Neural cell (in vitro differentiated cells): Measurements from ENCODE around the gene CTSZ. TPM values are rescaled to one million over a fixed set of nuclear protein-coding genes. Genes with fewer than 3 reads are reported as not detected.

Experiments used
- H2AFZ ChIP-seq: fragments of 200-600, 300-800 bp; sonication (generic), shearing (Covaris generic); 2 replicates; pipeline ENCODE4 v1.6.0; 2014; ENCODE audit warnings: low read depth, mild to moderate bottlenecking, antibody characterized with exemption, low read length, moderate library complexity
- H3F3A ChIP-seq: fragments of 200-600 bp; shearing (Covaris generic); 2 replicates; pipeline ENCODE4 v1.6.1; 2016; ENCODE audit warnings: mild to moderate bottlenecking, moderate library complexity, mixed read lengths, antibody characterized with exemption, low read length; ENCODE audit not compliant: insufficient read depth, poor library complexity, severe bottlenecking
- H3K27ac ChIP-seq: fragments of 200-600, 300-800 bp; sonication (generic), shearing (Covaris generic); 2 replicates; pipeline ENCODE4 v1.5.1; 2014; ENCODE audit warnings: mild to moderate bottlenecking, low read length, moderate library complexity
- H3K27me3 ChIP-seq: fragments of 300-800, 200-600 bp; sonication (generic), shearing (Covaris generic); 2 replicates; pipeline ENCODE4 v1.6.0; 2014; ENCODE audit warnings: mild to moderate bottlenecking, low read depth, low read length, moderate library complexity; ENCODE audit not compliant: insufficient read depth
- H3K36me3 ChIP-seq: fragments of 300-800, 200-600 bp; sonication (generic), shearing (Covaris generic); 2 replicates; pipeline ENCODE4 v1.5.1; 2014; ENCODE audit warnings: mild to moderate bottlenecking, antibody characterized with exemption, low read length, moderate library complexity; ENCODE audit not compliant: insufficient read depth
- H3K4me2 ChIP-seq: fragments of 300-800, 200-600 bp; sonication (generic), shearing (Covaris generic); 2 replicates; pipeline ENCODE4 v1.6.0; 2014; ENCODE audit warnings: mild to moderate bottlenecking, low read length
- H3K4me3 ChIP-seq: fragments of 300-800, 200-600 bp; sonication (generic), shearing (Covaris generic); 2 replicates; pipeline ENCODE4 v1.5.1; 2014; ENCODE audit warnings: mild to moderate bottlenecking, low read length, moderate library complexity
- H3K79me2 ChIP-seq: fragments of 200-600 bp; shearing (Covaris generic); replicated peaks from 2 replicates; pipeline ENCODE4 v1.6.0; 2014; ENCODE audit warnings: mild to moderate bottlenecking, low read length, moderate library complexity; ENCODE audit not compliant: insufficient read depth
- H3K9ac ChIP-seq: fragments of 300-800, 200-600 bp; sonication (generic), shearing (Covaris generic); 2 replicates; pipeline ENCODE4 v1.6.1; 2016; ENCODE audit warnings: mild to moderate bottlenecking, low read length, mixed read lengths
- H3K9me2 ChIP-seq: fragments of 200-600 bp; shearing (Covaris generic); 2 replicates; pipeline ENCODE4 v1.6.1; 2016; ENCODE audit warnings: mild to moderate bottlenecking, low read length, mixed read lengths; ENCODE audit not compliant: insufficient read depth
- H3K9me3 ChIP-seq: fragments of 200-600, 300-800 bp; sonication (generic), shearing (Covaris generic); 2 replicates; pipeline ENCODE4 v1.6.1; 2016; ENCODE audit warnings: mild to moderate bottlenecking, mixed run types, low read length, moderate library complexity, mixed read lengths
- H4K20me1 ChIP-seq: fragments of 200-600 bp; shearing (Covaris generic); 2 replicates; pipeline ENCODE4 v1.6.1; 2016; ENCODE audit warnings: mild to moderate bottlenecking, mixed run types; ENCODE audit not compliant: insufficient read depth
- CTCF ChIP-seq: fragments of 450-650 bp; IDR thresholded peaks from 2 replicates; pipeline ENCODE4 v1.5.1; 2014; ENCODE audit warnings: antibody characterized with exemption, mild to moderate bottlenecking, moderate library complexity; ENCODE audit not compliant: poor library complexity, severe bottlenecking
- EP300 ChIP-seq: fragments of 450-650 bp; conservative IDR thresholded peaks from 2 replicates; pipeline ENCODE4 v1.6.1; 2014; ENCODE audit warnings: antibody characterized with exemption, mild to moderate bottlenecking, moderate library complexity; ENCODE audit not compliant: poor library complexity, severe bottlenecking
- EZH2 ChIP-seq: fragments of 200-600, 300-800 bp; shearing (Covaris generic), sonication (generic); IDR thresholded peaks from 2 replicates; pipeline ENCODE4 v1.6.1; 2014; ENCODE audit warnings: antibody characterized with exemption, low read length, borderline replicate concordance, mild to moderate bottlenecking; ENCODE audit not compliant: insufficient read depth, poor library complexity, severe bottlenecking
- MXI1 ChIP-seq: fragments of 450-650 bp; conservative IDR thresholded peaks from 2 replicates; pipeline ENCODE4 v1.6.1; 2014; ENCODE audit warnings: antibody characterized with exemption, mild to moderate bottlenecking; ENCODE audit not compliant: poor library complexity, severe bottlenecking
- POLR2AphosphoS5 ChIP-seq: IDR thresholded peaks from 2 replicates; pipeline ENCODE4 v1.6.1; 2012
- RAD21 ChIP-seq: fragments of 450-650 bp; conservative IDR thresholded peaks from 2 replicates; pipeline ENCODE4 v1.6.1; 2014; ENCODE audit warnings: antibody characterized with exemption, mild to moderate bottlenecking, moderate library complexity
- REST ChIP-seq: IDR thresholded peaks from 2 replicates; pipeline ENCODE4 v1.6.1; 2012; ENCODE audit warnings: borderline replicate concordance
- SMC3 ChIP-seq: fragments of 450-650 bp; conservative IDR thresholded peaks from 2 replicates; pipeline ENCODE4 v1.6.1; 2014; ENCODE audit warnings: antibody characterized with exemption, mild to moderate bottlenecking, moderate library complexity; ENCODE audit not compliant: poor library complexity
- TAF1 ChIP-seq: IDR thresholded peaks from 2 replicates; pipeline ENCODE4 v1.6.1; 2012; ENCODE audit warnings: low read depth
- polyA plus RNA-seq: library from polyadenylated mRNA; depleted of rRNA; stranded (reverse); fragments of >200 nt; gene quantifications from 2 replicates; pipeline ENCODE4 v1.2.3, GENCODE V29; 2014

Gene CTSZ
- polyA plus RNA-seq, 1 donor from 2014 or later, result 0.31 TPM

GRCh38 chr20:58978351-58979190, 28.5 kb downstream of the CTSZ start:
- Histone ChIP-seq H2AFZ (no peak overlapping the region), H3K9me2 (no peaks in the 10 kb centered on the region), H3K27ac (no peak overlapping the region), H3F3A (no peaks in the 10 kb centered on the region), H3K9me3 (no peaks in the 10 kb centered on the region), H4K20me1 (no peaks in the 10 kb centered on the region), H3K4me2 (no peak overlapping the region), H3K36me3 (no peaks in the 10 kb centered on the region), H3K9ac (no peak overlapping the region), H3K79me2 (peaks cover 17% of the 10 kb centered on the region), H3K27me3 (no peaks in the 10 kb centered on the region), H3K4me3 (no peak overlapping the region)
- TF ChIP-seq EZH2 (no peak), CTCF (no peak), REST (no peak), MXI1 (no peak), RAD21 (no peak), EP300 (no peak), TAF1 (no peak), POLR2AphosphoS5 (no peak), SMC3 (no peak)

GRCh38 chr20:58976061-58976730, 30.9 kb downstream of the CTSZ start:
- H3K27me3 ChIP-seq, result no peaks in the 10 kb centered on the region
- no peaks in the 10 kb centered on the region for H3K9me3 ChIP-seq
- no peak overlapping the region for H3K4me2 ChIP-seq
- H3K9ac ChIP-seq, result no peak overlapping the region
- H3K9me2 ChIP-seq, result no peaks in the 10 kb centered on the region
- H3K36me3 ChIP-seq, result no peaks in the 10 kb centered on the region
- no peaks in the 10 kb centered on the region for H3K79me2 ChIP-seq
- TF ChIP-seq MXI1 (no peak), REST (no peak), EZH2 (no peak), CTCF (no peak), SMC3 (no peak), POLR2AphosphoS5 (no peak)
- H2AFZ ChIP-seq, result no peak overlapping the region
- H4K20me1 ChIP-seq, result no peaks in the 10 kb centered on the region
- H3K4me3 ChIP-seq, result no peak overlapping the region
- no peaks in the 10 kb centered on the region for H3F3A ChIP-seq
- no peak overlapping the region for H3K27ac ChIP-seq
